ENCODE results near the gene AIFM1. TPM values are rescaled to one million over a fixed set of nuclear protein-coding genes. Genes with fewer than 3 reads are reported as not detected.
A peak's percentile ranks its signal among the peaks of the same experiment; 100 is the strongest.

Gene AIFM1
- total RNA-seq, 1 donor from 2014 or later = 50.2 TPM

- Mint-ChIP-seq H3K4me1 (ENCODE audit: low read depth) (peaks cover 43% of the 10 kb centered on the region), H3K27ac (no peak overlapping the region), H3K27me3 (ENCODE audit: insufficient read depth) (no peaks in the 10 kb centered on the region), H3K36me3 (ENCODE audit: low read depth) (peaks cover 7% of the 10 kb centered on the region), H3K9me3 (no peaks in the 10 kb centered on the region), H3K4me3 (peak overlapping the region; percentile 6)
- DNase-seq (ENCODE audit: low spot score) = no peak
- intact Hi-C loops (cut with micrococcal nuclease) = loop anchor here (5.0 to 10.0 kb wide), 5 partner anchors 261 to 1744 kb away; partner anchors contain the start of genes ENOX2, RBMX2 and SASH3
Observed at GRCh38 chrX:130080791-130081367, 84.8 kb downstream of the AIFM1 start.

- peaks cover 10% of the 10 kb centered on the region for H3K36me3 Mint-ChIP-seq (ENCODE audit: low read depth)
- DNase-seq (ENCODE audit: low spot score) = peak; percentile 19
- no peaks in the 10 kb centered on the region for H3K9me3 Mint-ChIP-seq
- intact Hi-C loops (cut with micrococcal nuclease) = loop anchor here (1.0 to 10.0 kb wide), 7 partner anchors 19 to 1745 kb away; partner anchors contain the start of genes ENOX2, RBMX2 and SASH3
- H3K4me3 Mint-ChIP-seq = no peak overlapping the region
- no peaks in the 10 kb centered on the region for H3K27me3 Mint-ChIP-seq (ENCODE audit: insufficient read depth)
- H3K27ac Mint-ChIP-seq = peak overlapping the region; percentile 8
- peaks cover 33% of the 10 kb centered on the region for H3K4me1 Mint-ChIP-seq (ENCODE audit: low read depth)
Observed at GRCh38 chrX:130079824-130080406, 85.7 kb downstream of the AIFM1 start.

Other genes starting within 250 kb of the AIFM1 start
- gene BCORL1, start 183.2 kb downstream of the AIFM1 start, total RNA-seq = 8.8 and 9.3 TPM in 2 replicates
- 26.1 and 26.6 TPM in 2 replicates for gene ELF4, start 55.3 kb downstream of the AIFM1 start, total RNA-seq
- 20.5 and 21.5 TPM in 2 replicates for gene RAB33A, start 6.1 kb upstream of the AIFM1 start, total RNA-seq
- gene ZNF280C, start 103.1 kb upstream of the AIFM1 start, total RNA-seq = 7.4 and 7.6 TPM in 2 replicates
- 8.1 and 10.5 TPM in 2 replicates for gene SLC25A14, start 174.1 kb upstream of the AIFM1 start, total RNA-seq
- not detected in 2 replicates for gene GPR119, start 219.8 kb upstream of the AIFM1 start, total RNA-seq
- gene RBMX2, start 236.1 kb upstream of the AIFM1 start, total RNA-seq = 26.0 and 26.3 TPM in 2 replicates